ENCODE measurements around the gene IFNLR1.

- TF ChIP-seq, protein P1, sequence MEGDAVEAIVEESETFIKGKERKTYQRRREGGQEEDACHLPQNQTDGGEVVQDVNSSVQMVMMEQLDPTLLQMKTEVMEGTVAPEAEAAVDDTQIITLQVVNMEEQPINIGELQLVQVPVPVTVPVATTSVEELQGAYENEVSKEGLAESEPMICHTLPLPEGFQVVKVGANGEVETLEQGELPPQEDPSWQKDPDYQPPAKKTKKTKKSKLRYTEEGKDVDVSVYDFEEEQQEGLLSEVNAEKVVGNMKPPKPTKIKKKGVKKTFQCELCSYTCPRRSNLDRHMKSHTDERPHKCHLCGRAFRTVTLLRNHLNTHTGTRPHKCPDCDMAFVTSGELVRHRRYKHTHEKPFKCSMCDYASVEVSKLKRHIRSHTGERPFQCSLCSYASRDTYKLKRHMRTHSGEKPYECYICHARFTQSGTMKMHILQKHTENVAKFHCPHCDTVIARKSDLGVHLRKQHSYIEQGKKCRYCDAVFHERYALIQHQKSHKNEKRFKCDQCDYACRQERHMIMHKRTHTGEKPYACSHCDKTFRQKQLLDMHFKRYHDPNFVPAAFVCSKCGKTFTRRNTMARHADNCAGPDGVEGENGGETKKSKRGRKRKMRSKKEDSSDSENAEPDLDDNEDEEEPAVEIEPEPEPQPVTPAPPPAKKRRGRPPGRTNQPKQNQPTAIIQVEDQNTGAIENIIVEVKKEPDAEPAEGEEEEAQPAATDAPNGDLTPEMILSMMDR (IDR thresholded peaks at IDR 0.05; ENCODE audit: extremely low read depth in 1 of 2, insufficient read depth in 1 of 2, low read depth in 1 of 2, low read length in 2 of 2): no peak
- TF ChIP-seq POLR2A (IDR thresholded peaks at IDR 0.05; ENCODE audit: low read depth, low read length) (no peak), FOS (IDR thresholded peaks at IDR 0.05; ENCODE audit: borderline replicate concordance, insufficient read depth, low read length) (no peak), EZH2 (IDR thresholded peaks at IDR 0.05; ENCODE audit: borderline replicate concordance, low read depth, low read length, severe bottlenecking) (no peak), MYC (IDR thresholded peaks at IDR 0.05; ENCODE audit: low read depth, low read length) (no peak), POLR2AphosphoS5 (IDR thresholded peaks at IDR 0.05; ENCODE audit: insufficient read depth, low read depth, low read length) (no peak), JUN (IDR thresholded peaks at IDR 0.05; ENCODE audit: borderline replicate concordance, insufficient read depth, insufficient read length, low read depth) (no peak), GATA2 (IDR thresholded peaks at IDR 0.05; ENCODE audit: insufficient read depth, insufficient read length, low read depth, low read length) (no peak)
- TF ChIP-seq, protein P2, sequence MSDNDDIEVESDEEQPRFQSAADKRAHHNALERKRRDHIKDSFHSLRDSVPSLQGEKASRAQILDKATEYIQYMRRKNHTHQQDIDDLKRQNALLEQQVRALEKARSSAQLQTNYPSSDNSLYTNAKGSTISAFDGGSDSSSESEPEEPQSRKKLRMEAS (IDR thresholded peaks at IDR 0.05; ENCODE audit: insufficient read depth, insufficient read length): no peak
Observed at GRCh38 chr1:24117132-24117531, 70.0 kb downstream of the IFNLR1 start.

All from endothelial cell of umbilical vein (primary cell).